PC-3 (cell line): ENCODE results near the gene RPSA.

Experiments
- CTCF ChIP-seq: fragments of 300-600 bp; sonication (generic); conservative IDR thresholded peaks from 2 replicates; pipeline ENCODE4 v1.5.1; 2017; ENCODE audit warnings: antibody characterized with exemption, low read depth, mild to moderate bottlenecking, low read length
- EZH2 ChIP-seq: fragments of 300-600 bp; sonication (generic); IDR thresholded peaks from one replicate; pipeline ENCODE4 v1.6.1; 2017; ENCODE audit warnings: antibody characterized with exemption, mild to moderate bottlenecking, low read length; ENCODE audit not compliant: unreplicated experiment
- EZH2phosphoT487 ChIP-seq: fragments of 300-600 bp; sonication (generic); IDR thresholded peaks from 2 replicates; pipeline ENCODE4 v1.6.1; 2018; ENCODE audit warnings: mild to moderate bottlenecking, antibody characterized with exemption, low read length, borderline replicate concordance

DNA sequence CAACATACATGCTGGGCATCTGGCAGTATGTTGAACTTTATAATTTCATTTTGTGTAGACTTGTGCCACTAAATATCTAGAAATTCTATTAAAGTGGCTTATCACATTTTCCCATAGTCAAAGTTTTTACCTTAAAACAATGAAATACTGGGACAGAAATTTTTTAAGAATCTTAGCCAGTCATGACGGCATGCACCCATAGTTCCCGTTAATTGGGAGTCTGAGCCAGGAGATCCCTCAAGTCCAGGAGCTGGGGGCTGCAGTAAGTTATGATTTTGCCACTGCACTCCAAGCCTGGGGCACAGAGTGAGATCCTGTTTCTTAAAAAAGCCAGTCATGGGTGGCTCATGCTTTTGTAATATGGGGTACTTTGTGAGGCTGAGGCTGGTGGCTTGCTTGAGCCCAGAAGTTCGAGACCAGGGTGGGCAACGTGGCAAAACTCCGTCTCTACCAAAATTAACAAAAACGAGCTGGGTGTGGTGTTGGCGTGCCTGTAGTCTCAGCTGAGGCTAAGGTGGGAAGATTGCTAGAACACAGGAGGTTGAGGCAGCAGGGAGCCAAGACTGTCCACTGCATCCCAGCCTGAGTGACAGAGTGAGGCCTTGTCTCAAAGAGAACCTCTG, 3.1 kb downstream of the RPSA start:
- TF ChIP-seq EZH2 = no peak
- no peak for TF ChIP-seq CTCF
- TF ChIP-seq EZH2phosphoT487 = no peak
